Measurements from ENCODE around the gene RFFL. TPM values are rescaled to one million over a fixed set of nuclear protein-coding genes. Genes with fewer than 3 reads are reported as not detected.
A peak's percentile ranks its signal among the peaks of the same experiment; 100 is the strongest.
"Not testable (repeated sequence)": the region's sequence is repeated elsewhere in the genome, so short reads cannot be mapped to it uniquely, and the experiment has no call there.

The RFFL gene
- total RNA-seq, 6 experiments from 2014 or later = 12.0 to 18.5 (median 13.6) TPM

GRCh38 chr17:35099908-35100307, 36.4 kb upstream of the RFFL start:
- H3K27ac Mint-ChIP-seq = no peak overlapping the region
- no peak overlapping the region for H3K4me3 Mint-ChIP-seq
- H3K27me3 Mint-ChIP-seq (ENCODE audit: insufficient read depth) = no peaks in the 10 kb centered on the region
- DNase-seq = no peak
- H3K9me3 Mint-ChIP-seq = no peaks in the 10 kb centered on the region
- H3K36me3 Mint-ChIP-seq (ENCODE audit: low read depth) = peaks cover 23% of the 10 kb centered on the region
- peaks cover 4% of the 10 kb centered on the region for H3K4me1 Mint-ChIP-seq (ENCODE audit: low read depth)
- TF ChIP-seq, protein P1, sequence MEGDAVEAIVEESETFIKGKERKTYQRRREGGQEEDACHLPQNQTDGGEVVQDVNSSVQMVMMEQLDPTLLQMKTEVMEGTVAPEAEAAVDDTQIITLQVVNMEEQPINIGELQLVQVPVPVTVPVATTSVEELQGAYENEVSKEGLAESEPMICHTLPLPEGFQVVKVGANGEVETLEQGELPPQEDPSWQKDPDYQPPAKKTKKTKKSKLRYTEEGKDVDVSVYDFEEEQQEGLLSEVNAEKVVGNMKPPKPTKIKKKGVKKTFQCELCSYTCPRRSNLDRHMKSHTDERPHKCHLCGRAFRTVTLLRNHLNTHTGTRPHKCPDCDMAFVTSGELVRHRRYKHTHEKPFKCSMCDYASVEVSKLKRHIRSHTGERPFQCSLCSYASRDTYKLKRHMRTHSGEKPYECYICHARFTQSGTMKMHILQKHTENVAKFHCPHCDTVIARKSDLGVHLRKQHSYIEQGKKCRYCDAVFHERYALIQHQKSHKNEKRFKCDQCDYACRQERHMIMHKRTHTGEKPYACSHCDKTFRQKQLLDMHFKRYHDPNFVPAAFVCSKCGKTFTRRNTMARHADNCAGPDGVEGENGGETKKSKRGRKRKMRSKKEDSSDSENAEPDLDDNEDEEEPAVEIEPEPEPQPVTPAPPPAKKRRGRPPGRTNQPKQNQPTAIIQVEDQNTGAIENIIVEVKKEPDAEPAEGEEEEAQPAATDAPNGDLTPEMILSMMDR (IDR thresholded peaks at IDR 0.05) = no peak

GRCh38 chr17:35097776-35098175, 34.3 kb upstream of the RFFL start:
- TF ChIP-seq, protein P1 (IDR thresholded peaks at IDR 0.05) = no peak
- DNase-seq = no peak
- Mint-ChIP-seq H3K27ac (no peak overlapping the region), H3K27me3 (ENCODE audit: insufficient read depth) (no peaks in the 10 kb centered on the region), H3K9me3 (no peaks in the 10 kb centered on the region), H3K36me3 (ENCODE audit: low read depth) (peaks cover 11% of the 10 kb centered on the region; the same call in 1 of the 2 replicates), H3K4me1 (ENCODE audit: low read depth) (peaks cover 9% of the 10 kb centered on the region), H3K4me3 (no peak overlapping the region)

DNA sequence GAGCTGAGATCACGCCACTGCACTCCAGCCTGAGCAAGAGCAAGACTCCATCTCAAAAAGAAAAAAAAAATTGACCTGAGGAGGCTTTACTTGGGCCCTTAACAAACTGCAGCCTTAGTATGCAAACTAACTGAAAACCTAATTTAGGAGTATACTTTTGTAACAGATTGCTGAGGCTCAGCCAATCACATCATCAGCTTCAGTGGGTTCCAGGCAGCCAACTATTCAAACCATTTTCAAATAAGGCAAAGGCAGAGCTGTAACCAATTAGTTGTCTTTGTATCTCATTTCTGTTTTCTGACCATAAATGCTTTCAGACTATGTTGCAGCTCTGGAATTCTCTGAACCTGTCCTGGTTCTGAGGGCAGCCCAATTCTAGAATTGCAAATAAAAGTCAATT, 32.2 kb upstream of the RFFL start:
- TF ChIP-seq, protein P1 (IDR thresholded peaks at IDR 0.05) = no peak
- Mint-ChIP-seq H3K9me3 (no peaks in the 10 kb centered on the region), H3K4me3 (no peak overlapping the region), H3K4me1 (ENCODE audit: low read depth) (peaks cover 9% of the 10 kb centered on the region), H3K36me3 (ENCODE audit: low read depth) (peaks cover 7% of the 10 kb centered on the region; the same call in 1 of the 2 replicates), H3K27me3 (ENCODE audit: insufficient read depth) (no peaks in the 10 kb centered on the region), H3K27ac (no peak overlapping the region)
- no peak for DNase-seq

DNA sequence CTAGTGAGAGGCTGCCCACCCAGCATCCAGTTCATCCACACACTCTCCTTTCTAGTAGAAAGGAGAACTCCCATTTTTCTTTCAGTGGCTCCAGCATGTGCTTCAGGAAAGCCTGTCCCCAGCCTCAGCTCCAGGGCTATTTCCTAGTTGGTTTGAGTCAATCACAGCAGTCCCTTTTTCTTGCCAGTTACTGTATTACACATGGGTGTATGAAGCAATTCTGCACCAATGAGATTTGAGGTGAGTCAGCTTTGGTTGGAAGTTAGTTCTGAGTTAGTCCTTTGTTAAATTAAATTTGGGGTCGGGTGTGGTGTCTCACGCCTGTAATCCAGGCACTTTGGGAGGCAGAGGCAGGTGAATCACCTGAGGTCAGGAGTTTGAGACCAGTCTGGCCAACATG, 31.4 kb upstream of the RFFL start:
- H3K27me3 Mint-ChIP-seq (ENCODE audit: insufficient read depth) = no peaks in the 10 kb centered on the region
- no peaks in the 10 kb centered on the region for H3K9me3 Mint-ChIP-seq
- DNase-seq = peak; percentile 84
- no peaks in the 10 kb centered on the region; the same call in 1 of the 2 replicates for H3K36me3 Mint-ChIP-seq (ENCODE audit: low read depth)
- H3K4me1 Mint-ChIP-seq (ENCODE audit: low read depth) = peaks cover 9% of the 10 kb centered on the region
- no peak overlapping the region for H3K4me3 Mint-ChIP-seq
- TF ChIP-seq, protein P1 (IDR thresholded peaks at IDR 0.05) = no peak
- H3K27ac Mint-ChIP-seq = peak overlapping the region; percentile 81

DNA sequence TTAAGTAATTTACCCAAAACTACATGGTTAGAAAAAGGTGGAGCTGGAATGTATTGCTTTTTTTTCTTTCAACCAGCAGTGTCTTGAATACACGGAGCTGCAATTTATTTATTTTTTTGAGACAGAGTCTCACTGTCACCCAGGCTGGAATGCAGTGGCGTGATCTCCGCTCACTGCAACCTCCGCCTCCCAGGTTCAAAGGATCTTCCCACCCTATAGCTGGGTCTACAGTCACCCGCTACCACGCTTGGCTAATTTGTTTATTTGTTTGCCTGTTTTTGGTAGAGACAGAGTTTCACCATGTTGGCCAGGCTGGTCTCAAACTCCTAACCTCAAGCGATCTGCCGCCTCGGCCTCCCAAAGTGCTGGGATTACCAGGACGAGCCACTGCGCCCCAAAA, 27.2 kb upstream of the RFFL start:
- DNase-seq; H3K9me3 Mint-ChIP-seq; H3K4me3 Mint-ChIP-seq; H3K27me3 Mint-ChIP-seq (ENCODE audit: insufficient read depth); H3K36me3 Mint-ChIP-seq (ENCODE audit: low read depth); H3K27ac Mint-ChIP-seq: not testable (repeated sequence)
- H3K4me1 Mint-ChIP-seq (ENCODE audit: low read depth) = peaks cover 42% of the 10 kb centered on the region

- peak; percentile 6 for DNase-seq
- H3K36me3 Mint-ChIP-seq (ENCODE audit: low read depth) = no peaks in the 10 kb centered on the region
- H3K4me3 Mint-ChIP-seq = peak overlapping the region; percentile 83
- H3K4me1 Mint-ChIP-seq (ENCODE audit: low read depth) = peaks cover 46% of the 10 kb centered on the region
- no peaks in the 10 kb centered on the region; the same call in none of the 2 replicates for H3K27me3 Mint-ChIP-seq (ENCODE audit: insufficient read depth)
- H3K9me3 Mint-ChIP-seq = no peaks in the 10 kb centered on the region
- TF ChIP-seq, protein P1 (IDR thresholded peaks at IDR 0.05) = peak; percentile 37
- peak overlapping the region; percentile 83 for H3K27ac Mint-ChIP-seq
Measured at GRCh38 chr17:35089586-35090296, 26.2 kb upstream of the RFFL start.

Data from HFFc6 (cell line).